GM20000 (cell line): ENCODE results near the gene ZNF451.

ENCODE experiments used
- DNase-seq: peaks from one replicate; pipeline ENCODE4 v3.0.0; 2012; ENCODE audit warnings: low spot score
- TF ChIP-seq, protein P1 (sequence below): IDR thresholded peaks from 2 replicates; pipeline ENCODE4 v1.5.1; 2012; ENCODE audit warnings: mild to moderate bottlenecking, control low read depth; ENCODE audit errors: extremely low read depth, missing control alignments

Gene ZNF451

GRCh38 chr6:57068061-57068460 is 21.9 kb upstream of the ZNF451 start:
- DNase-seq, result no peak
- TF ChIP-seq, protein P1, sequence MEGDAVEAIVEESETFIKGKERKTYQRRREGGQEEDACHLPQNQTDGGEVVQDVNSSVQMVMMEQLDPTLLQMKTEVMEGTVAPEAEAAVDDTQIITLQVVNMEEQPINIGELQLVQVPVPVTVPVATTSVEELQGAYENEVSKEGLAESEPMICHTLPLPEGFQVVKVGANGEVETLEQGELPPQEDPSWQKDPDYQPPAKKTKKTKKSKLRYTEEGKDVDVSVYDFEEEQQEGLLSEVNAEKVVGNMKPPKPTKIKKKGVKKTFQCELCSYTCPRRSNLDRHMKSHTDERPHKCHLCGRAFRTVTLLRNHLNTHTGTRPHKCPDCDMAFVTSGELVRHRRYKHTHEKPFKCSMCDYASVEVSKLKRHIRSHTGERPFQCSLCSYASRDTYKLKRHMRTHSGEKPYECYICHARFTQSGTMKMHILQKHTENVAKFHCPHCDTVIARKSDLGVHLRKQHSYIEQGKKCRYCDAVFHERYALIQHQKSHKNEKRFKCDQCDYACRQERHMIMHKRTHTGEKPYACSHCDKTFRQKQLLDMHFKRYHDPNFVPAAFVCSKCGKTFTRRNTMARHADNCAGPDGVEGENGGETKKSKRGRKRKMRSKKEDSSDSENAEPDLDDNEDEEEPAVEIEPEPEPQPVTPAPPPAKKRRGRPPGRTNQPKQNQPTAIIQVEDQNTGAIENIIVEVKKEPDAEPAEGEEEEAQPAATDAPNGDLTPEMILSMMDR, result no peak

- no peak for DNase-seq
- TF ChIP-seq, protein P1, result no peak
These were observed 20.8 kb upstream of the ZNF451 start for GRCh38 chr6:57069228-57069627.

DNA sequence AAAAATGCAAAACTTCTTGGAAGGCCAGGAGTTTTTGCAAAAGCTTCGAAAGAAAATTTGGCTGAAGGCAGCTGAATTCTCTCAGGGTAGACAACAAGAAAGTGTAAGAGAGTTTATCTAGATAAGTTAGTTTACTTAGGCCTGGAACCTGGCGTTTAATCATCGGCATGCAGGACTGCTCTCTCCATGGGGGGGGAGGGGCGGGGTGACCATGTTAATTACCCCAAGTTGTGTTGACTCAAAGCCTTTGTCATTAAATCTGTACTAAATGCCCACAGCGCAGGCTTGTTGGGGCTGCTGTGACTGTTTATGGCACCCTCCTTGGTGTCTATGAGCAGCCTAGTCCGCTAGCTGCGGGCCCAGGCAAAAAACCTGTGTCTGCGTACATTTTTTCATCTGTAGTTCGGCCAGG is 20.1 kb upstream of the ZNF451 start:
- no peak for DNase-seq
- TF ChIP-seq, protein P1, result no peak

DNA sequence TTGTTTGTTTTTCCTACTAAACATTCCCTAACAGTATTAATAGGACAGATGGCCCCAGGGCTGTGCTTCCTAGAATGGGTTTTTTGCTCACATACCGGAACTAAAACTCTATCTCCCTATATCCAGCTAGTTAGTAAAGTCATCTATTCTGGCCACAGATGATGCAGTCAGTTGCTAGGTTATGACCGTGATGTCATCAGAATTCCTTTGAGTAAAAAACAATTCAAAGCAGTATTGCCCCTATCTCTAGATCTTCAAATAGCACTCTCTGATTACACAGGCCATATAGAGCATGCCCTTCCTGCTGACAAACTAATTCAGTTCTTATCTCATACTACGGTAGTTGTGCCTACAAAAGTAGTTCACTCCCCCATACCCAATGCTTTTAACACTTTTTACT is 17.9 kb upstream of the ZNF451 start:
- no peak for DNase-seq
- TF ChIP-seq, protein P1, result no peak

DNA sequence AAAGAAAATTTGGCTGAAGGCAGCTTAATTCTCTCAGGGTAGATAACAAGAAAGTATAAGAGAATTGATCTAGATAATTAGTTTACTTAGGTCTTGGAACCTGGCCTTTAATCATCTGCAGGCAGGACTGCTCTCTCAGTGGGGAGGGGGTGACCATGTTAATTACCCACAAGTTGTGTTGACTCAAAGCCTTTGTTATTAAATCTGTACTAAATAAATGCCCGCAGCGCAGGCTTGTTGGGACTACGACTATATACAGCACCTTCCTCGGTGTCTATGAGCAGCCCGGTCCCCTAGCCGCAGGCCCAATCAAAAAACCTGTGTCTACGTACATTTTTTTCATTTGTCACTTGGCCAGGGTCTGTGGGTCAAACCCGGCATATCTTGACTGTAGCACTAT is 15.6 kb upstream of the ZNF451 start:
- TF ChIP-seq, protein P1, result no peak

GRCh38 chr6:57075092-57075491 is 14.9 kb upstream of the ZNF451 start:
- TF ChIP-seq, protein P1, result no peak
- no peak for DNase-seq

More for the DNA sequence above, 15.6 kb upstream of the ZNF451 start:
- no peak for DNase-seq

- TF ChIP-seq, protein P1, result no peak
These were observed 11.3 kb upstream of the ZNF451 start for GRCh38 chr6:57078531-57079207.

More at GRCh38 chr6:57078531-57079207, 11.3 kb upstream of the ZNF451 start:
- no peak for DNase-seq
